Stimulated activated memory B cell treated with anti-CD40 and anti-IgM and Interleukin-4, amounts not matched to agents 10 μg/mL and 1 μg/mL and 100 μg/mL, for 72 hours (primary cell): ENCODE data around the gene KLRG1.

Experiments used
- ATAC-seq: fragments of 150-1000 bp; cut with Tn5 transposase; 2 replicates; pipeline ENCODE4 v1.10.0; 2021
- H3K27ac Mint-ChIP-seq: one replicate; pipeline ENCODE4 v1.8.0; 2022; ENCODE audit warnings: mild to moderate bottlenecking, mixed read lengths
- H3K27me3 Mint-ChIP-seq: one replicate; pipeline ENCODE4 v1.8.0; 2022; ENCODE audit warnings: mixed read lengths
- H3K36me3 Mint-ChIP-seq: one replicate; pipeline ENCODE4 v1.8.0; 2022; ENCODE audit warnings: mixed read lengths
- H3K4me1 Mint-ChIP-seq: one replicate; pipeline ENCODE4 v1.8.0; 2022; ENCODE audit warnings: mixed read lengths
- H3K4me3 Mint-ChIP-seq: one replicate; pipeline ENCODE4 v1.8.0; 2022; ENCODE audit warnings: mild to moderate bottlenecking, moderate library complexity, mixed read lengths
- H3K9me3 Mint-ChIP-seq: one replicate; pipeline ENCODE4 v1.8.0; 2022; ENCODE audit warnings: mixed read lengths

The KLRG1 gene

GRCh38 chr12:9022592-9022991, 33.2 kb downstream of the KLRG1 start:
- H3K4me3 Mint-ChIP-seq = no peak overlapping the region
- H3K27ac Mint-ChIP-seq = no peak overlapping the region
- no peaks in the 10 kb centered on the region for H3K27me3 Mint-ChIP-seq
- peaks cover 4% of the 10 kb centered on the region for H3K9me3 Mint-ChIP-seq
- no peaks in the 10 kb centered on the region for H3K4me1 Mint-ChIP-seq
- peaks cover under 1% of the 10 kb centered on the region for H3K36me3 Mint-ChIP-seq
- ATAC-seq = no peak

- Mint-ChIP-seq H3K4me3 (no peak overlapping the region), H3K9me3 (peaks cover 3% of the 10 kb centered on the region), H3K27me3 (no peaks in the 10 kb centered on the region), H3K4me1 (no peaks in the 10 kb centered on the region), H3K36me3 (no peaks in the 10 kb centered on the region), H3K27ac (no peak overlapping the region)
- peak; percentile 24 for ATAC-seq
These were observed 35.2 kb downstream of the KLRG1 start for GRCh38 chr12:9024512-9024911.

- Mint-ChIP-seq H3K4me3 (no peak overlapping the region), H3K4me1 (no peaks in the 10 kb centered on the region), H3K9me3 (no peaks in the 10 kb centered on the region), H3K27me3 (no peaks in the 10 kb centered on the region), H3K27ac (no peak overlapping the region), H3K36me3 (no peaks in the 10 kb centered on the region)
- ATAC-seq = no peak
These were observed 38.1 kb downstream of the KLRG1 start for GRCh38 chr12:9027161-9028059.

- H3K36me3 Mint-ChIP-seq = no peaks in the 10 kb centered on the region
- no peak overlapping the region for H3K27ac Mint-ChIP-seq
- peaks cover 14% of the 10 kb centered on the region for H3K4me1 Mint-ChIP-seq
- no peak overlapping the region for H3K4me3 Mint-ChIP-seq
- no peaks in the 10 kb centered on the region for H3K27me3 Mint-ChIP-seq
- no peaks in the 10 kb centered on the region for H3K9me3 Mint-ChIP-seq
- ATAC-seq = no peak
These were observed 41.4 kb downstream of the KLRG1 start for GRCh38 chr12:9030776-9031175.

- H3K36me3 Mint-ChIP-seq = no peaks in the 10 kb centered on the region
- peak overlapping the region; percentile 2 for H3K27ac Mint-ChIP-seq
- H3K9me3 Mint-ChIP-seq = no peaks in the 10 kb centered on the region
- H3K27me3 Mint-ChIP-seq = no peaks in the 10 kb centered on the region
- no peak overlapping the region for H3K4me3 Mint-ChIP-seq
- H3K4me1 Mint-ChIP-seq = peaks cover 14% of the 10 kb centered on the region
- peak; percentile 82 for ATAC-seq
These were observed 43.0 kb downstream of the KLRG1 start for GRCh38 chr12:9032202-9032964.

- no peaks in the 10 kb centered on the region for H3K9me3 Mint-ChIP-seq
- ATAC-seq = no peak
- peaks cover 14% of the 10 kb centered on the region for H3K4me1 Mint-ChIP-seq
- H3K27me3 Mint-ChIP-seq = no peaks in the 10 kb centered on the region
- no peaks in the 10 kb centered on the region for H3K36me3 Mint-ChIP-seq
- H3K27ac Mint-ChIP-seq = peak overlapping the region; percentile 2
- H3K4me3 Mint-ChIP-seq = no peak overlapping the region
These were observed 44.0 kb downstream of the KLRG1 start for GRCh38 chr12:9033265-9033887.

- peaks cover 14% of the 10 kb centered on the region for H3K4me1 Mint-ChIP-seq
- no peak for ATAC-seq
- H3K27me3 Mint-ChIP-seq = no peaks in the 10 kb centered on the region
- H3K9me3 Mint-ChIP-seq = no peaks in the 10 kb centered on the region
- H3K4me3 Mint-ChIP-seq = no peak overlapping the region
- H3K27ac Mint-ChIP-seq = no peak overlapping the region
- H3K36me3 Mint-ChIP-seq = no peaks in the 10 kb centered on the region
These were observed 44.7 kb downstream of the KLRG1 start for GRCh38 chr12:9034095-9034494.

GRCh38 chr12:9036227-9036626, 46.9 kb downstream of the KLRG1 start:
- H3K4me1 Mint-ChIP-seq = peaks cover 14% of the 10 kb centered on the region
- no peaks in the 10 kb centered on the region for H3K27me3 Mint-ChIP-seq
- no peak overlapping the region for H3K4me3 Mint-ChIP-seq
- H3K36me3 Mint-ChIP-seq = no peaks in the 10 kb centered on the region
- H3K9me3 Mint-ChIP-seq = no peaks in the 10 kb centered on the region
- ATAC-seq = no peak
- no peak overlapping the region for H3K27ac Mint-ChIP-seq

- Mint-ChIP-seq H3K4me1 (peaks cover 14% of the 10 kb centered on the region), H3K27ac (no peak overlapping the region), H3K27me3 (no peaks in the 10 kb centered on the region), H3K36me3 (no peaks in the 10 kb centered on the region), H3K9me3 (no peaks in the 10 kb centered on the region), H3K4me3 (no peak overlapping the region)
- ATAC-seq = no peak
These were observed 48.1 kb downstream of the KLRG1 start for GRCh38 chr12:9037431-9037830.

- Mint-ChIP-seq H3K27ac (no peak overlapping the region), H3K9me3 (no peaks in the 10 kb centered on the region), H3K36me3 (no peaks in the 10 kb centered on the region), H3K27me3 (no peaks in the 10 kb centered on the region), H3K4me1 (no peaks in the 10 kb centered on the region), H3K4me3 (no peak overlapping the region)
- ATAC-seq = peak; percentile 63
These were observed 50.1 kb downstream of the KLRG1 start for GRCh38 chr12:9039397-9039977.

- no peak for ATAC-seq
- H3K27me3 Mint-ChIP-seq = no peaks in the 10 kb centered on the region
These were observed 51.3 kb downstream of the KLRG1 start for GRCh38 chr12:9040484-9041186.

GRCh38 chr12:9041321-9041720, 52.0 kb downstream of the KLRG1 start:
- H3K4me1 Mint-ChIP-seq = no peaks in the 10 kb centered on the region
- H3K4me3 Mint-ChIP-seq = no peak overlapping the region
- H3K27ac Mint-ChIP-seq = no peak overlapping the region
- H3K36me3 Mint-ChIP-seq = peaks cover 7% of the 10 kb centered on the region
- no peaks in the 10 kb centered on the region for H3K27me3 Mint-ChIP-seq
- peaks cover 7% of the 10 kb centered on the region for H3K9me3 Mint-ChIP-seq
- ATAC-seq = no peak

More at GRCh38 chr12:9040484-9041186, 51.3 kb downstream of the KLRG1 start:
- Mint-ChIP-seq H3K9me3 (peaks cover 3% of the 10 kb centered on the region), H3K27ac (no peak overlapping the region), H3K4me3 (no peak overlapping the region), H3K4me1 (no peaks in the 10 kb centered on the region), H3K36me3 (peaks cover 5% of the 10 kb centered on the region)

- H3K4me1 Mint-ChIP-seq = peaks cover 3% of the 10 kb centered on the region
- H3K36me3 Mint-ChIP-seq = peaks cover 7% of the 10 kb centered on the region
- no peak overlapping the region for H3K27ac Mint-ChIP-seq
- H3K27me3 Mint-ChIP-seq = no peaks in the 10 kb centered on the region
- ATAC-seq = no peak
- no peak overlapping the region for H3K4me3 Mint-ChIP-seq
- peaks cover 7% of the 10 kb centered on the region for H3K9me3 Mint-ChIP-seq
These were observed 54.4 kb downstream of the KLRG1 start for GRCh38 chr12:9043766-9044165.

GRCh38 chr12:9047105-9047504, 57.8 kb downstream of the KLRG1 start:
- Mint-ChIP-seq H3K9me3 (peaks cover 7% of the 10 kb centered on the region), H3K4me1 (peaks cover 9% of the 10 kb centered on the region), H3K36me3 (peaks cover 7% of the 10 kb centered on the region), H3K4me3 (no peak overlapping the region), H3K27me3 (peaks cover 8% of the 10 kb centered on the region), H3K27ac (no peak overlapping the region)
- no peak for ATAC-seq
